ENCODE data around the gene EXOC6B.

The EXOC6B gene

GRCh38 chr2:72785517-72785916 is 40.3 kb downstream of the EXOC6B start:
- no peak for DNase-seq

- DNase-seq = no peak
Measured at GRCh38 chr2:72782520-72782919, 43.3 kb downstream of the EXOC6B start.

- DNase-seq = no peak
Measured at GRCh38 chr2:72781480-72781879, 44.4 kb downstream of the EXOC6B start.

- no peak for DNase-seq
Measured at GRCh38 chr2:72780477-72780876, 45.4 kb downstream of the EXOC6B start.

- DNase-seq = no peak
Measured at GRCh38 chr2:72779495-72779894, 46.3 kb downstream of the EXOC6B start.

GRCh38 chr2:72778410-72778809 is 47.4 kb downstream of the EXOC6B start:
- DNase-seq = no peak

- DNase-seq = peak; percentile 91
Measured at GRCh38 chr2:72770879-72771461, 54.9 kb downstream of the EXOC6B start.

- DNase-seq = no peak
Measured at GRCh38 chr2:72765997-72766609, 59.7 kb downstream of the EXOC6B start.

- DNase-seq = no peak
Measured at GRCh38 chr2:72762276-72762675, 63.6 kb downstream of the EXOC6B start.

- no peak for DNase-seq
Measured at GRCh38 chr2:72759755-72760154, 66.1 kb downstream of the EXOC6B start.

GRCh38 chr2:72757177-72757775 is 68.6 kb downstream of the EXOC6B start:
- no peak for DNase-seq

- DNase-seq = no peak
Measured at GRCh38 chr2:72755647-72756423, 70.0 kb downstream of the EXOC6B start.

- DNase-seq = no peak
Measured at GRCh38 chr2:72754628-72755320, 71.1 kb downstream of the EXOC6B start.

GRCh38 chr2:72750977-72751639 is 74.7 kb downstream of the EXOC6B start:
- DNase-seq = no peak

GRCh38 chr2:72750466-72750865 is 75.4 kb downstream of the EXOC6B start:
- no peak for DNase-seq

- DNase-seq = no peak
Measured at GRCh38 chr2:72747344-72747743, 78.5 kb downstream of the EXOC6B start.

- peak; percentile 87 for DNase-seq
Measured at GRCh38 chr2:72745679-72746368, 80.0 kb downstream of the EXOC6B start.

- DNase-seq = no peak
Measured at GRCh38 chr2:72744049-72744448, 81.8 kb downstream of the EXOC6B start.

GRCh38 chr2:72743481-72743880 is 82.4 kb downstream of the EXOC6B start:
- no peak for DNase-seq

- no peak for DNase-seq
Measured at GRCh38 chr2:72738096-72738495, 87.7 kb downstream of the EXOC6B start.

GRCh38 chr2:72734432-72734831 is 91.4 kb downstream of the EXOC6B start:
- DNase-seq = no peak

GRCh38 chr2:72731116-72731515 is 94.7 kb downstream of the EXOC6B start:
- DNase-seq = no peak

Measured in eye (tissue), 1 donor.